AML-193 (cell line): ENCODE data around the gene KATNB1.
"Not testable (repeated sequence)": the region's sequence is repeated elsewhere in the genome, so short reads cannot be mapped to it uniquely, and the experiment has no call there.

Source experiments
- DNase-seq, 2 experiments: peaks; one replicate each; lab custom pipeline; 2025; lab: John Stamatoyannopoulos, UW

Gene KATNB1

DNA sequence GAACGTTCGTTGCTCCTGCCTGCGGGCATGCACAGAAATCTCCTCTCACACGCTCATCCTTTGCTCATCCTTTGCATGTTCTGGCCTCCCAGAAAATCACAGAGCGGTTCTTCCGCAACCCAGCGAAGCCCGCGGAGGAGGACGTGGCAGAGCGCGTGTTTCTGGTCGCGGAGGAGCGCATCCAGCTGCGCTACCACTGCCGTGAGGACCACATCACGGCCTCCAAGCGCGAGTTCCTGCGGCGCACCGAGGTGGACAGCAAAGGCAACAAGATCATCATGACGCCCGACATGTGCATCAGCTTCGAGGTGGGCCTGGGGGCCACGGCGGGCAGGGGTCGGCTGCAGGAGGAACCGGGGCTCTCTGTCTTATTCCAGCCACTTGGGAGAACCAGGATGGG lies 9.6 kb upstream of the KATNB1 start:
- no peak for DNase-seq

DNA sequence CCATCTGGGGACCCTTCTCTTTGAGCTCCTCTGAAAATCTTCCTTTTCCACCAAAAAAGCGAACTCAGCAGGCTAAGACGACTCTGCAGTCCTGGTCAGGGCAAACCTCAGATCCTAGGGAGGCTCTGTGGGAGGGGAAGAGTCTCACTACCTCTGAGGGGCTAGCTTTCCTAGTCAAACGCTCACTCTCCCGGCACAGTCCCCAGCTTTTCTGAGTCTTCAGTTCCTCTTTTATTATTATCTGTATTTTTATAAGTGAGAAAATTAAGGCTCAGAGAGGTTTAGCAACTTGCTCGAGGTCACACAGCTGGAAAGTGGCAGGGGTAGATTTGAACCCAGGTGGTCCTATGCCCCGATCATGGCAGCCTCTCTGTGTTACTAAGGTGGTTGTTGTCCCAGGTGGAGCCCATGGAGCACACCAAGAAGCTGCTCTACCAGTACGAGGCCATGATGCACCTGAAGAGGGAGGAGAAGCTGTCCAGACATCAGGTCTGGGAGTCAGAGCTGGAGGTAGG lies 9.1 kb upstream of the KATNB1 start:
- DNase-seq = no peak

DNA sequence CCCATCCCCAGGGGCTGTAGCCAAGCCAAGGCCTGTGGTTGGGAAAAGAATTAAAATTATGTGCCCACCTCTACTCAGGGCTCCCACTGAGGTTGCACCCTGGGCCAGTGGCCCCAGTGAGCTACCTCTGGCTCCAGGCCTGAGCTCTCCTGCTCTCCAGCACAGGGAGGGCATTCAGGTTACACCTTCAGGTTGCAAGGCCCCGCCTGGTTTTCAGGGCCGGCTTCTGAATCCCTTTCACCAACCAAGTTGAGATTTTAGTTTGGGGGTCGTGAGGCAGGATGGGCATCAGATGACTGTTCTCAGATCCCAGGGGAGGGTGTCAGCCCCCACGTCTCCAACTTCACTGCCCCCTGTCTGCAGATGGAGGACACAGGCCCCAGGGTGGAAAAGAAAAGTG lies 8.0 kb upstream of the KATNB1 start:
- DNase-seq = no peak

DNA sequence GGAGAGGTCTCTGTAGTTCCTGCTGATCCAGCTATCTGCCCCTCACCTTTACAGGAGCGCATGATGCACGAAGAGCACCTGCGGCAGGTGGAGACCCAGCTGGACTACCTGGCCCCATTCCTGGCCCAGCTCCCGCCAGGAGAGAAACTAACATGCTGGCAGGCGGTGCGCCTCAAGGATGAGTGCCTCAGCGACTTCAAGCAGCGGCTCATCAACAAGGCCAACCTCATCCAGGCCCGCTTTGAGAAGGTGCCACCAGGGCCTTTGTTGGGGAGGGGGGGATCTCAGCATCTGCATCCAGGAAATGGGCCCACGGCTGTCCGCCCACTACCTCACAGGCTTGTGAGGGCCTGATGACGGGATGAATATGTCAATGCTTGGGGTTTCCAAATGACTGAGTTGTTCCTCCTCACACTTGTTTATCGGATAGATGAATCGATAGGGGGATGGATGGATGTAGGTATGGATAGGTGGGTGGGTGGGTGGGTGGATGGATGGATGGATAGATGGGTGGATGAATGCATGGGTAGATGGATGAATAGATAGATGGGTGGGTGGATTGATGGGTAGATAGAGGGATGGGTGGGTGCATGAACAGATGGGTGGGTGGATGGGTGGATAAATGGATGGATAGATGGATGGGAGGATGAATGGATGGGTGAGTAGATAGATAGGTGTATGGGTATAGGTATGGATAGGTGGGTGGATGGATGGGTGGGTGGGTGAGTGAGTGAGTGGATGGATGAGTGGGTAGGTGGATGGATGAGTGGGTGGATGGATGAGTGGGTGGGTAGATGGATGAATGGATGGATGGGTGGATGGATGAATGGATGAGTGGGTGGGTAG lies 7.0 kb upstream of the KATNB1 start:
- DNase-seq = no peak

DNA sequence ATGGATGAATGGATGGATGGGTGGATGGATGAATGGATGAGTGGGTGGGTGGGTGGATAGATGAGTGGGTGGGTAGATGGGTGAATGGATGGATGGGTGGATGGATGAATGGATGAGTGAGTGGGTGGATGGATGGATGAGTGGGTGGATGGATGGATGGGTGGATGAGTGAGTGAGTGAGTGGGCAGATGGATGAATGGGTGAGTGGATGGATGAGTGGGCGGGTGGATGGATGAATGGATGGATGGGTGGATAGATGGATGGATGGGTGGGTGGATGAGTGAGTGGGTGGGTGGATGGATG lies 6.4 kb upstream of the KATNB1 start:
- no peak for DNase-seq

DNA sequence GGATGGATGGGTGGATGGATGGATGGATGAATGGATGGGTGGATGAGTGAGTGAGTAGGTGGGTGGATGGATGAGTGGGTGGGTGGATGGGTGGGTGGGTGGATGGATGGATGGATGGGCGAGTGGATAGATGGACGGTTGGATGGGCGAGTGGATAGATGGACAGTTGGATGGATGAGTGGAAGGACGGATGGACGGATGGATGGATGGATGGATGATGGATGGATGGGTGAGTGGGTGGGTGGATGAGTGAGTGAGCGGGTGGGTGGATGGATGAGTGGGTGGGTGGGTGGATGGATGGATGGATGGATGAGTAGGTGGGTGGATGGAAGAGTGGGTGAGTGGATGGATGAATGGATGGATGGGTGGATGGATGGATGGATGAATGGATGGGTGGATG lies 5.7 kb upstream of the KATNB1 start:
- not testable (repeated sequence) for DNase-seq

DNA sequence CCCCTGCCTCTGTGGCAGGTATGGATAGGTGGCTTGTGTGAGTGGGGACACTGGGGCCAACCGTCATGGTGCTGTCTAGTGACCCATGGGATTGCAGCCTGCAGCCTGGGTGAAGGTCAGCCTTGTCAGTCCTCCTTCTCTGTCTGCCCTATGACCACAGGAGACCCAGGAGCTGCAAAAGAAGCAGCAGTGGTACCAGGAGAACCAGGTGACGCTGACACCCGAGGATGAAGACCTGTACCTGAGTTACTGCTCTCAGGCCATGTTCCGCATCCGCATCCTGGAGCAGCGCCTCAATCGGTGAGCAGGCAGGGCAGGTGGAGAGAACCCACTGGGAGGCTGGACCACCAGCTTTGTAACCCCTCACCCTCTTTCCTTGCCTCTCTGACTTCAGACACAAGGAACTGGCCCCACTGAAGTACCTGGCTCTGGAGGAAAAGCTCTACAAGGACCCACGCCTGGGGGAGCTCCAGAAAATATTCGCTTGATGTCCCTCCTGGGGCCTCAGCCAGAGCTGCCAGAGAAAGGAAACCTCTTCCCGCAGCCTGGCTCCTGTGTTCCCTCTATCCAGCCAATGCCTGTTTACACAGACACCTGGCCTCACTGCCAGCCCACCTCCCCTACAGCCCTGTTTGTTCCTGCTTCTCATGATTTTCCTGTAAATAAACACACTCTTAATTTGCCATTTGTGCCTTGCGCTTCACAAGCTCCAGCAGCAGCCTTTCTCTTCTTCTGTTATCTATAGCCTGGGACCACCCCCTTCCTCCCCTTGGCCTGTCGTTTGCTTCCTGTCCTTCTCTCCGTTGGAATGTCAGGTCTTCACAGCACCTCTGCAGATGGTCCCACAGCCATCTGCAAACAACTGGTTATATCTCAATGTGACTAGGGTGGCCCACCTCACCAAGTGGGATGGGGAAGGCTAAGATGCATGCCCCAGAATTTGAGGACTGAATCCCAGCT lies 4.5 kb upstream of the KATNB1 start:
- DNase-seq = no peak

DNA sequence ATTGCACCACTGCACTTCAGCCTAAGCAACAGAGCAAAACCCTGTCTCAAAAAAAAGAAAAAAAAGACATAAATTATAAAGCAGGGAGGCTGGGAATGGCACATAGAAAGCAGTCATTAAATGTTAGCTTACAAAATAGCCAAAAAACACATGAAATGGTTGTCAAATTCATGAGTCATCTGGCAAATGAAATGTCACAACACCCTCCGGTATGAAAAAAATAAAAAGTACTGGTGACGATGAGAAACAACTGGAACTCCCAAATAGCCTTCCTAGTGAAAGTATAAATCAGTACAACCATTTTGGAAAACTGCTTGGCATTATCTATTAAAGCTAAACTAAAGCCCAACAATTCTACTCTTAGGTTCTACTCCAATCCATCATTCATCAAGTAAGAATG lies 3.5 kb upstream of the KATNB1 start:
- peak in 1 of 2 experiments; percentile 19 for DNase-seq

DNA sequence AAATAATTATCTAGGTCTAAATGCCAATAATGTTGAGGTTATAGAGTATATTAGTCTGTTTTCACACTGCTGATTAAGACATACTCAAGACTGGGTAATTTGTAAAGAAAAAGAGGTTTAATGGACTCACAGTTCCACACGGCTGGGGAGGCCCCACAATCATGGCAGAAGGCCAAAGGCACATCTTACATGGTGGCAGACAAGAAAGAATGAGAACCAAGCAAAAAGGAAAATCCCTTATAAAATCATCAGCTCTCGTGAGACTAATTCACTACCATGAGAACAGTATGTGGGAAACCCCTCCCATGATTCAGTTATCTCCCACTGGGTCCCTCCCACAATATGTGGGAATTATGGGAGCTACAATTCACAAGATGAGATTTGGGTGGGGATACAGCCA lies 2.9 kb upstream of the KATNB1 start:
- no peak for DNase-seq

DNA sequence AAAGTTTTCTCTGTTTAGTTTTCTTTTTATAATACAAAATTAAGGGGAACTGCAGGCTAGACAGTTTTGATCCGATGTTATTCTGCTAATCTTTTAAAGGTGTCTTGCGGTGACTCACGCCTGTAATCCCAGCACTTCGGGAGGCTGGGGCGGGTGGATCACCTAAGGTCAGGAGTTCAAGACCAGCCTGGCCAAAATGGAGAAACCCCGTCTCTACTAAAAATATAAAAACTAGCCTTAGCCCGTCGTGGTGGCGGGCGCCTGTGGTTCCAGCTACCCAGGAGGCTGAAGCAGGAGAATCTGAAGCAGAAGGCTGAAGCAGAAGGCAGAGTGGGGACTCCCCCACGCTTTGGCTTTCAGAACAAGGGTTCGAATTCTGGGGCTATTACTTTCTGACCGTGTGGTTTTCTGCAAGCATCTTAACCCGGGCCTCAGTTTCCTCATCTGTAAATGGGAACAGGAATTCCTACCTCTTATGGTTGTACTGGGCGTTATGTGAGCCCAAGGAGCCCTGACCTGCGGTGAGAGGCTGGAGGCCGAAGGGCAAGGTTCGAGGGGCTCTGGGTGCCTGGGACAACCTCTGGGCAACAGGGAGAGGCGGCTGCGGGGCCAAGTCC lies 1.2 kb upstream of the KATNB1 start:
- no peak for DNase-seq

DNA sequence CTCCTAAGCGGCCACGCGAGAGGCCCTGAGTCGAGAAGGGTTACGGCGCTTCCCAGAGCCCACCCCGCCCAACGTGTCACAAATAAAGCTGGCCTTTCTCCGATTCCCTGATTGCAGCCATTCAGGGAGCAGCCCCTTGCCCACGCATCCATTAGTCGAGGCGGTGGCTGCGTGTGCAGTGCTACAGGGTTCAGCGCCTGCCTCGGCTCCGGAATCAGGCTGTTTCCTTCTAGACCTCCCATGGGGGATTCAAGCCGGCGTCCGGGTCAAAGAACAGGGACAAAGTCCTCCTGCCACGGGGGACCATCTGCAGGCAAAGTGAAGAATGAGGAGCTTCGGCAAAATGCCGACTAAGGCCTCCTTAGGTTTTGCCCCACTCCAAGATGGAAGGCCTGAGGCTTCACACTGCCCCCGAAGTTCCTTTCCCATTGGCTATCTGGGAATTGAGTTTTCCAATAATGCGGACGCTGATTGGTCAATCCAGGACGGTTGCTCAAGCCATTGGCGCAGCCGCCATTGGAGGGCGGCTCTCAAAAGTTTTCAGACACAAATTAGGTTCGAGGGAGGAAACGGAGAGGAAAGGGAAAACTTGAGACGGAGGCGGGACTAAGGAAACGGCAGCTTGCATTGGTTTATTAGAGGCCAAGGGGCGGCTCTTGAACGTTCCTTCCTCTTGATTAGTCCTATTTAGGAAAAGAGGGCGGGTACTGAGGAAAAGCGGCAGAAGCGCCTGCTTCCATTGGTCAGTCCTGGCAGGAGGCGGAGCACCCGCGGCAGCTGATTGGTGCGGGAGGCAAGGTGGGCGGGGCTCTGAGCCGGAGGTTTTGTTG lies 430 bp upstream of the KATNB1 start:
- peak; percentile 100 for DNase-seq

DNA sequence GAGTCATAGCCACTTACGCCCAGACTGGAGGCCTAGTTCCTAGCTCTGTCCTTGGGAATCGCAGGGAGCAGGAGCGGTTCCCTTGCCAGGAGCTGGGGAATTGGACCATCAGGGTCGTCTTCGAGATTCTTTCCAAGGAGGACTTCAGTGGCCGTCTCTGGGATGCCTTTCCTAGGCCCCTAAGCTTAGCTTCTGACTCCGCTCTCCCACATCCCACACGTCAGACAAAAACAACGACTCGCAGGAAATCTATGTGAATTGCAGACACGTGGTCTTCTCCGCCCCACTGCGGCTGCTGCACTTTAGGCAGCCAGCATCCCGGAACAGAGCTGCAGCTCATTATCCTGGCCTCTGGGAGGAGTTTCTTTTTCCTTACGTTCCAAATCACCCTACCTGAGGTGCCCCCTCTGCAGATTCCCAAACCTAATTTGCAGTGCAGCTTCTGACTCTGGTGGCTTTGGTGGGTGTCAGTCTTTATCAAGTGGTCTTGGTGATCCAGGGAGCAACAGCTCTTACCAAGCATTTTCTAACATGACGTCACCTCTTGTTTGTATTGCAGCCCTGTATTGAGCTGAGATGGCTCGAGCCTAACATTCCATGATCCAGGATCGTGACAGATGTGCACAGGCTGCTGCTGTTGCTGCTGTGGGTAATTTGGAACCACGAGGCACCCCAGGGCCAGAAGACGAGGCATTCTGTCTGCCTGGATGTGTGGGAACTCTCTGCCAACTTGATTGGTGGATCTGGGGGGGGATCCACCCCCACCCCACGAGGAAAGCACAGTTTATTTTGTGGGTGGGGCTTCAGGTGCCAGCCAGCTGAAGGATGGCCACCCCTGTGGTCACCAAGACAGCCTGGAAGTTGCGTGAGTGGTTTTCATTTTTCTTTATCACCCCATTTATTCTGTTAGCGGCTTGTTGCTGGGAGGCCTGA lies 1.1 kb downstream of the KATNB1 start:
- DNase-seq = peak; percentile 55 to 71

DNA sequence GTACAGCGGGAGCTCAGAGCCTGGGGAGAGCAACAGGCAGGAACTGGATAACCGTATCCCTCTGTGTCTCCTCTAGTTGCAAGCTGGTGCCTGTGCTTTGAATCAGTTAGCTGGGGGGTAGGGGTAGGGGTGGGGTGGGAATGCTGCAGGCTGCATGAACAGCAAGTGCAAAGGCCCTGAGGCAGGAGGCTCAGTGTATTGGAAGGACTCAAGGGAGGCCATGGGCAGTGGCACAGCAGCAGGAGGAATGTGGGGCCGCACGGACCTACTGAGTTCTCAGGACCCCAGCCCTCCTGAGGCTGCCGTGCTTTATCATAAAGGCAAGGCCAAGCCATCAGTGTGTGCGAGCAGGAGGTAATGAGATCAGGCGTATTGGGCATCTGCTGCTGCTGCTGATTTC lies 3.3 kb downstream of the KATNB1 start:
- no peak for DNase-seq

DNA sequence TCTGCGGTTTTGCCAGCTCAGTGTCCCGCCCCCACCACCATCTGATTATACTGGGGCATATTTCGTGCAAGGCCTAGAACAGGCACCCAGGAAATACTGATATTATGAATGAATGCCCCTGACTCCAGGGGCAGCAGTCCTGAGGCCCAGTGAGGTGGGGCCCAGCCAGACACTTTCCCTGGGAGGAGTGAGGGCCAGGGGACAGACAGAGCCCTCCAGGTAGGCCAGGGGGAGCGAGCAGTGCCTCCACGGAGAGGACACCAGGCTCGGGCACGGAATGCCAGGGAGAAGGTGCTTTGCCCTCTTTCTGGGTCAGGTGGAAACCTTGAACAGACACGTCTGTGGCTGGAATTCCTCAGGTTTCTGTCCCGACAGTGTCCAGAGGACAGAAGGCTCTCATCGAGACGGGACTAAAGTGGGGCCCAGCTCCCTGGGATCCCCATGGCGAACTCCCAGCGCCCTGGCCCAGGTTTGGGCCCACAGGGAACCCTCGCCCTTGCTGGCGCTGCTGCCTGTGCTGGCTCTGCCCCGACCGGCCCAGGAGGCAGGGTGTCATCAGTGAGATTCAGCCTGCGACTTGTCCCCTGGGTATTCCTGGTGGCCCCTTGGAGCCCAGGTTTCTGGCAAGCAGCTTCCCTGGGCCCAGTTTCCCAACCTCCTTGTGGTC lies 4.3 kb downstream of the KATNB1 start:
- no peak for DNase-seq

DNA sequence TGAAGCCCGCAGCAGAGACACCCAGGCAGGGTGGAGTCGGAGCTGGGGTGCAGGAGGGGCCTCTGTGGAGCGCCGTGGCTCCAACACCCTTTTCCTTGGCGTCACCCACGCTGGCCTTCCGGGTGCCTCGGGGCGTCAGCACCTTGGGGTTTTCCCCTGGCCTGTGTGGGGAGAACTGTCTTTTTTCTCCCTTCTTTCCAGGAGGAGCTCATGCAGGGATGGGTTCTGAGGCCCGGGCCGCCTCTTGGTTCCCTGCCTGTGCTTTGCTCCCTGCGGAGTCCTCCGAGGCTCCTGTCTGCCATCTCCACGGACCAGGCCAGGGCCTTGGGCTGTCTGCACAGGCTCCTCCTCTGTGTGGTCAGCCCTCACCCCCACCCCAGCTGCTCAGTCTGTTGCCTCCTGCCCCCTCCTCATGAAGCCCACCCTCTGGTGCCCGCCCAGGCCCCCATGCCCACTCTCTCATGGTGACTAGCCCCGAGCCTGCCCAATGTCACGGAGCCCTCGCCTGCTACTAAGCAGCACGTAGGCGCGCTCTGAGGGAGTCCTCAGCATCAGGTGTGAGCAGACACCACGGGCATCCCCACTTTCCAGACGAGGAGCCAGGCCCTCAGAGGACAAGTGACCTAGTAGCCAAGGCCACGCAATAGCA lies 5.0 kb downstream of the KATNB1 start:
- DNase-seq = no peak

DNA sequence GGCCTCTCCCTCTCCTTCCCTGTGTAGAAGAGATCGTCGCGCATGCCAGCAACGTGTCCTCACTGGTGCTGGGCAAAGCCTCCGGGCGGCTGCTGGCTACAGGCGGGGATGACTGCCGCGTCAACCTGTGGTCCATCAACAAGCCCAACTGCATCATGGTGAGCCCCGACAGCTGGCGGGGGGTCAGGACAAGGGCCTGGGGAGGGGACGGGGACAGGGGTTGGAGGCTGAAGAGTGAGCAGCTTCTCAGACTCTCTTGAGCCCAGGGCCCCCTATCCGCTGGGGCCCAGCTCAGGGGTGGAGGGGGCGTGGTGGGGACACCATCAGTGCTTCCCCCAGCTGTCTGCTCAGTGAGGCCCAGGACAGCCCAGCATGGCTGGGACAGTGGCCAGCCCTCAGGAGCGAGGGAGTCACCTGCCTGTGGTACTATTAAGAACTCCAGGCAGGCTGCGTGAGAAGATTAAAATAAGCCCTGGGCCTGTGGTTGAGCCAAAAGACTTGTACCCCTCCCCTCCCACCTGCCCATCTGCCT lies 6.2 kb downstream of the KATNB1 start:
- no peak for DNase-seq

DNA sequence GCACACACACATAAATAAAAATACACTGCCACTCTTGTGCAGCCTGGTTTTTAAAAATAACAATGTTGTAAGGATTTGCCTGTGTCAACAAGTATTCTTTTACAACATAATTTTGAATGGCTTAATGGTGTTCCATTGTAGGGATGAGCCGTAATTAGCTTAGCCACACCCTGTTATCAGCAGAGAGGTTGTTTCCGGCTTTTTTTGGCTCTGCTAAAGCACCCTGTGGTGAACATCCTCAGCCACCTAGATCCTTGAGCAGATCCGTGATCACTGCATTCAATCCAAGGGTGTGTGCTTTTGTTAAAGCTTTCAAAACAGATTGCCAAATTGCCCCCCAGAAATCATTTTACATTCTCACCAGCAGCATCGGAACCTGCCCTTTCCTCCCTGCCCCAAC lies 7.0 kb downstream of the KATNB1 start:
- DNase-seq = no peak

DNA sequence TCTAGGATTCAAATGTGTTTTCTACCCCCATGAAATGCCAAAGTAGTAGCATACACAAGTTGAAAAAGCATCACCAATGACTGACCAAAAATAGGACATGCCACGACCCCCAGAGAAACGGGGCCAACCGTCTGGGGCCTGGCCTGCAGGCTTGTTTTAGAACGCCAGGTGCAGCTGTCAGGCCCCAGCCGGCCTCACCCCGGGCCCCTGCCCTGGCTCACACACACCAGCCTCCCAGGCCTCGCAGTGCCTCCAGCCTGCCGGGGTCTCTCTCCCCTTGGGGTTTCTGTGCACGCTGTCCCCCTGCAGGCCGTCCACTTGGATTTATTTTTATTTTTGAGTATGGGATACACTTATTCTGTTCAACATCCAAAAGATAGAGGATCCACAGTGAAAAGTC lies 7.9 kb downstream of the KATNB1 start:
- no peak for DNase-seq
